Karpas-422 (cell line): ENCODE measurements around the gene OTOP2. TPM values are rescaled to one million over a fixed set of nuclear protein-coding genes. Genes with fewer than 3 reads are reported as not detected.

ENCODE experiments used
- DNase-seq: peaks from one replicate; pipeline ENCODE4 v3.0.0-alpha.2; 2015
- H2AFZ ChIP-seq: fragments of 200-600 bp; sonication (generic); 2 replicates; pipeline ENCODE4 v1.6.1; 2014; ENCODE audit warnings: antibody characterized with exemption, low read length, mixed read lengths
- H3K27ac ChIP-seq: fragments of 200-600 bp; sonication (generic); 2 replicates; pipeline ENCODE4 v1.5.1; 2014; ENCODE audit warnings: mild to moderate bottlenecking, low read length, moderate library complexity
- H3K27me3 ChIP-seq: fragments of 200-600 bp; sonication (generic); 2 replicates; pipeline ENCODE4 v1.6.1; 2014; ENCODE audit warnings: low read length, mixed read lengths
- H3K36me3 ChIP-seq: fragments of 200-600 bp; sonication (generic); 2 replicates; pipeline ENCODE4 v1.6.1; 2014; ENCODE audit warnings: low read length, mixed read lengths; ENCODE audit not compliant: insufficient read depth
- H3K4me1 ChIP-seq: fragments of 200-600 bp; sonication (generic); 2 replicates; pipeline ENCODE4 v1.6.1; 2014; ENCODE audit warnings: mild to moderate bottlenecking, low read length, mixed read lengths
- H3K4me2 ChIP-seq: fragments of 200-600 bp; sonication (generic); 2 replicates; pipeline ENCODE4 v1.6.1; 2014; ENCODE audit warnings: low read length, low read depth, mild to moderate bottlenecking; ENCODE audit not compliant: poor library complexity, severe bottlenecking
- H3K4me3 ChIP-seq: fragments of 200-600 bp; sonication (generic); 2 replicates; pipeline ENCODE4 v1.5.1; 2014; ENCODE audit warnings: mild to moderate bottlenecking, antibody characterized with exemption, low read length, mixed read lengths
- H3K79me2 ChIP-seq: fragments of 200-600 bp; sonication (generic); 2 replicates; pipeline ENCODE4 v1.6.1; 2014; ENCODE audit warnings: mild to moderate bottlenecking, low read length, mixed read lengths
- H3K9ac ChIP-seq: fragments of 200-600 bp; sonication (generic); 2 replicates; pipeline ENCODE4 v1.6.0; 2014; ENCODE audit warnings: low read length
- H3K9me2 ChIP-seq: fragments of 200-600 bp; sonication (generic), shearing (Covaris generic); replicated peaks from 2 replicates; pipeline ENCODE4 v1.6.0; 2014; ENCODE audit warnings: mild to moderate bottlenecking, low read length, moderate library complexity; ENCODE audit not compliant: insufficient read depth
- H3K9me3 ChIP-seq: fragments of 300-700, 200-600 bp; sonication (generic); 2 replicates; pipeline ENCODE4 v1.6.1; 2014; ENCODE audit warnings: low read length, mixed read lengths
- H4K20me1 ChIP-seq: fragments of 200-600 bp; sonication (generic); 2 replicates; pipeline ENCODE4 v1.6.1; 2014; ENCODE audit warnings: mild to moderate bottlenecking, antibody characterized with exemption, low read length, low read depth; ENCODE audit not compliant: insufficient read depth
- total RNA-seq: library from RNA; depleted of rRNA; stranded (reverse); fragments of >200 nt; shearing (Covaris generic); gene quantifications from 2 replicates; pipeline ENCODE4 v1.2.3, GENCODE V29; 2014; ENCODE audit warnings: low replicate concordance

The OTOP2 gene
- total RNA-seq, 1 experiment from 2014 or later = not detected

DNA sequence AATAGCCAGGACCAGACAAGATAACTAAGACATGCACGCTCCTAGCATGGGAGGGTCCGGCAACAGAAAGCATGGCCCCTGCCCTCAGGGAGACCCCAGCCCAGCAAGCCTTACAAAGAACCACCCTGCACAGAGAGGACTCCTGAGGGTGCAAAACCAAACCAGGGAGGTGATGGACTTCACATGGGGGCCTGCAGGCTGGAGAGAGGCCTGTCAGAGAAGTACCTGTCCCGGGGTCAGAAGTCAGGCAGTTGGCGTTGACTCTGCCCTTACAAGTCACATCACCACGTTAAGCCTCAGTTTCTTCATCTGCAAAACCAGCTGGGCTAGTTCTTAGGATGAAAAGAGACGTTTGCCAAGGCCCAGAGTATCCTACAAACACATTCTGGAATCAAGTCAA, 4.7 kb downstream of the OTOP2 start:
- Histone ChIP-seq H3K79me2 (no peaks in the 10 kb centered on the region), H3K4me3 (no peak overlapping the region), H3K9me2 (no peaks in the 10 kb centered on the region), H3K4me2 (no peak overlapping the region), H3K36me3 (no peaks in the 10 kb centered on the region), H3K4me1 (no peaks in the 10 kb centered on the region), H3K9ac (no peak overlapping the region), H3K27me3 (no peaks in the 10 kb centered on the region), H4K20me1 (no peaks in the 10 kb centered on the region), H3K27ac (no peak overlapping the region), H3K9me3 (no peaks in the 10 kb centered on the region), H2AFZ (no peak overlapping the region)
- peak; percentile 26 for DNase-seq

DNA sequence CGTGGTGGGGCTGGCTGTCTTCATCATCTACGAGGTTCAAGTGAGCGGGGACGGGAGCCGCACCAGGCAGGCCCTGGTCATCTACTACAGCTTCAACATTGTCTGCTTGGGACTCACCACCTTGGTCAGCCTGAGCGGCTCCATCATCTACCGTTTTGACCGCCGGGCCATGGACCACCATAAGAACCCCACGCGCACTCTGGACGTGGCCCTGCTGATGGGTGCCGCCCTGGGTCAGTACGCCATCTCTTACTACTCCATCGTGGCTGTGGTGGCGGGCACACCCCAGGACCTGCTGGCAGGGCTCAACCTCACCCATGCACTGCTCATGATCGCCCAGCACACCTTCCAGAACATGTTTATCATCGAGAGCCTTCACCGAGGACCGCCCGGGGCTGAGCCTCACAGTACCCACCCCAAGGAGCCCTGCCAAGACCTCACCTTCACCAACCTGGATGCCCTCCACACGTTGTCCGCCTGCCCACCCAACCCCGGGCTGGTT, 6.5 kb downstream of the OTOP2 start:
- no peaks in the 10 kb centered on the region for H3K4me1 ChIP-seq
- H3K9me2 ChIP-seq = no peaks in the 10 kb centered on the region
- no peaks in the 10 kb centered on the region for H3K27me3 ChIP-seq
- H3K36me3 ChIP-seq = no peaks in the 10 kb centered on the region
- DNase-seq = no peak
- no peaks in the 10 kb centered on the region for H3K9me3 ChIP-seq
- H3K79me2 ChIP-seq = no peaks in the 10 kb centered on the region
- no peak overlapping the region for H3K4me2 ChIP-seq
- H2AFZ ChIP-seq = no peak overlapping the region
- no peak overlapping the region for H3K27ac ChIP-seq
- H3K4me3 ChIP-seq = no peak overlapping the region
- no peak overlapping the region for H3K9ac ChIP-seq
- no peaks in the 10 kb centered on the region for H4K20me1 ChIP-seq

DNA sequence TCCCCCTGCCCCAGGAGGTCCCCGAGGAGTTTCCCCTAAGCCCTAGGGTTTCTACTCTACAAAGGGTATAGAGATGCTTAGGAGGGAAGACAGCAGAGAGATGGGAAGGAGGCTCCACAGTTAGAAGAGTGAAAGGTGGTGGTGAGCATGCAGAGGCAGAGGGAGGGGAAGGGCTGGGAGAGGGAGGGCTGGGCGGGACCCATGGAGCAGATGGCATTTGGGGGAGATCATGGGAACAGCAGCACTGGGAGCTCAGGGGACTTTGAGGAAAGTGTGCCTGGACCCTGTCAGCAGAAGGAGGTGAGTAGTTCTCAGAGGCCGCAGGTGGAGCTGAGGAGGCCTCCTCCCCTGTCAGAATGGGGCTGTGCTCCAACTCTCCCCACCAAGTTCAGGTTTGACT, 11.0 kb downstream of the OTOP2 start:
- no peak overlapping the region for H2AFZ ChIP-seq
- H3K9ac ChIP-seq = no peak overlapping the region
- H3K79me2 ChIP-seq = no peaks in the 10 kb centered on the region
- H4K20me1 ChIP-seq = no peaks in the 10 kb centered on the region
- no peaks in the 10 kb centered on the region for H3K4me1 ChIP-seq
- peak; percentile 40 for DNase-seq
- H3K27me3 ChIP-seq = no peaks in the 10 kb centered on the region
- H3K4me2 ChIP-seq = no peak overlapping the region
- no peak overlapping the region for H3K4me3 ChIP-seq
- no peaks in the 10 kb centered on the region for H3K9me3 ChIP-seq
- no peaks in the 10 kb centered on the region for H3K36me3 ChIP-seq
- H3K27ac ChIP-seq = no peak overlapping the region
- H3K9me2 ChIP-seq = no peaks in the 10 kb centered on the region

DNA sequence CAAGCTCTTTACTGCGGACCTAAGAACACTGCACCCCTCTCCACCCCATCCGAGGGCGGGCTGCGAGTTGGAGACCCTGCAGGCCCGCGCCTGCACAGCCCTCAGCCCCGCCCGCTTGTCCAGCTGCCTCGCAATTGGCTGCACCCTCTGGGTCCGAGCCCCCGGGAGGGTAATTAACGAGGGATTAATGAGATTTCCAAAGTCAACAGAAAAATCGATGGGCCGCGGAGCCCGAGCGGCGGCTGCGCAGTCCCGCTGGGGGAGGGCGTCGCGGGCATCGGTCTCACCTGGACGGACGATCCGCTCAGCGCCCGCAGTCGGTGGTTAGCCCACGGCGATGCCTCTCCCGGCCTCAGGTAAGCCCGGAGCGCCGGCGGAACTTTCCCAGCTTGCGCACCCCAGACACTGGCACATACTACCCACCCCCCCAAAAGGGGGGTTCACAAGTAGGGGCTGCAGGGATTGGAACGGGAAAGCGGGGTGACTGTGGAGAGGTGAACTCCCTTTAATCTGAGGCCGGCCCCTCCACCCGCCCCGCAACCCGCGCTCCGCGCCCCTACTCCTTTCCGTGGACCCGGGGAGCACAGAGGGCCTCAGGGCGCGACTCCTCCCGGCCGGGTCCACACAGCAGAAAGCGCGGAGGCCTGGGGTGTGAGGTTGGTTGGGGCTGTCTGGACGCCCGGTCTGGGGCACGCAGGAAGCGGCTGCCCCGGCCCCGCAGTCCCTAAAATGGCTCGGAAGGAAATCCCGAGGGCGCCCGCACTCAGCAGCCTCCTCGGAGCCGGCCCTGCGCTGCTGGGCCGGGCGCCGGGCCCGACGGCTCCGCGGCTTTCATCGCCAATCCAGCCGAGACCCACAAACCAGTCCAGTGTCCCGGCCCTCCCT, 11.8 kb downstream of the OTOP2 start, which contains the start of gene OTOP3:
Gene OTOP3, plus strand, starts transcription at position 314 of the 885 bp plus-strand sequence. Its CDS starts 24 bp downstream, at position 338.
- H3K4me2 ChIP-seq = no peak within 1 kb of the TSS
- no peaks in the 10 kb centered on the region for H3K9me2 ChIP-seq
- no peak for DNase-seq
- H3K9me3 ChIP-seq = no peaks in the 10 kb centered on the region
- no peak within 1 kb of the TSS for H3K9ac ChIP-seq
- H3K4me3 ChIP-seq = no peak within 1 kb of the TSS
- H4K20me1 ChIP-seq = no peaks in the 10 kb centered on the region
- no peaks in the 10 kb centered on the region for H3K36me3 ChIP-seq
- H3K27me3 ChIP-seq = no peaks in the 10 kb centered on the region
- no peaks in the 10 kb centered on the region for H3K79me2 ChIP-seq
- H3K27ac ChIP-seq = no peak within 1 kb of the TSS
- no peaks in the 10 kb centered on the region for H3K4me1 ChIP-seq
- H2AFZ ChIP-seq = no peak within 1 kb of the TSS

DNA sequence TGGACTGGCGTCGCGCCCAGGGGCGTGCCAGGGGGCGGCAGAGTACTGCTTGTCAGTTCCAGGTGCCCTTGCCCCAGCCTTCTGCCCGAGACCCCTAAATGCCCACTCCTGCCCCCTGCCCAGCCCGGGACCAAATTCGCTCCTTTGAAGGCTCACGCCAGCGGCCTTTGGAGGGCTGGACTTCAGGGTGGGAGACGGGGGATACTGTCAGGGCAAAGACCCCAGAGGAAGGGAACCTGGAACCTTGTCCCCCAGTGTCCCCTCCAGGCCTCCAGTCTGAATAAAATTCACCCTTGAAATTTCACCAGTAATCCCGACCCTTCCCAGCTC, 12.4 kb downstream of the OTOP2 start:
- H3K27ac ChIP-seq = no peak overlapping the region
- no peak overlapping the region for H2AFZ ChIP-seq
- H3K9ac ChIP-seq = no peak overlapping the region
- H3K79me2 ChIP-seq = no peaks in the 10 kb centered on the region
- DNase-seq = no peak
- no peaks in the 10 kb centered on the region for H3K36me3 ChIP-seq
- no peaks in the 10 kb centered on the region for H3K27me3 ChIP-seq
- no peaks in the 10 kb centered on the region for H4K20me1 ChIP-seq
- no peaks in the 10 kb centered on the region for H3K4me1 ChIP-seq
- H3K9me3 ChIP-seq = no peaks in the 10 kb centered on the region
- H3K4me2 ChIP-seq = no peak overlapping the region
- no peak overlapping the region for H3K4me3 ChIP-seq
- H3K9me2 ChIP-seq = no peaks in the 10 kb centered on the region

DNA sequence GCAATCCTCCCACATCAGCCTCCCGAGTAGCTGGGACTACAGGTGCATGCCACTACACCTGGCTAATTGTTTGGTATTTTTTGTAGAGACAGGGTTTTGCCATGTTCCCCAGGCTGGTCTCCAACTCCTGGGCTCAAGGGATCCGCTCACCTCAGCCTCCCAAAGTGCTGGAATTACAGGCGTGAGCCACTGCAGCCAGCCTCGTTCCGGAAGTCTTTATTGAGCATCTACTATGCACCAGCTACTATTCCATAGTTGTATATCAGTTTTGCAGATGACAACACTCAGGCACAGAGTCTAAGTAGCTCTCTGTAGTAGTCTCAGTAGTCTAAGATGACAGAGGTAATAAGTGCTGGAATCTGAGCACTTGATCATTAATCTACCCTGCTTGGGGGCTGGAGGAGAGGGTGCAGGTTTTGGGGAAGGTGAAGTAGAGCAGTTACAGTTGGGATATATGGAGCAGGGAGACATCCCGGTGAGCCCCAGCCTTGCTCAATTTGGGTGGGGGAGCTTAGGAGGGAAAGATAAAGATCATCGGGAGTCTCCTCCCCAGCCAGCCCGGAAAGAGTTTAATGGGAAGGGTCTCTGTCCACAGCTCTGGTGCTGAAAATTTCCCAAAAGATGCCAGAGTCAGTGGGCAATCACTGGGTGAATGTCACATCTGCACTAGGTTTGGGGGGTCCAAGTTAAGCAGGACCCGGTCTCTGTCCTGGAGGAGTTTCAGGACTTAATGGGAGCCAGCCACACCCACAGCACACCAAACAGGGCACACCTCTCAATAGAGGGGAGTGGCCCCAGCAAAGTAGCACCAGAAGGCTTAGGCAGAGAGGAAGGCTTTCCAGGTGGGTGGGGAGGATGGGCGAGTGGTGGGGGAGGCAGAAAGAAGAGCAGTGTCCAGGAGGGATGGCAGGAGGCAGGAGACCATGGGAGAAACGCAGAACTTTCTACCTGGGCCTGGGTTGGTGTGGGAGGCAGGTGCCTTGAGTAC, 13.3 kb downstream of the OTOP2 start:
- Histone ChIP-seq H3K9me2 (no peaks in the 10 kb centered on the region), H3K4me2 (no peak overlapping the region), H3K36me3 (no peaks in the 10 kb centered on the region), H3K4me3 (no peak overlapping the region), H3K27me3 (no peaks in the 10 kb centered on the region), H3K9me3 (no peaks in the 10 kb centered on the region), H4K20me1 (no peaks in the 10 kb centered on the region), H3K27ac (no peak overlapping the region), H3K9ac (no peak overlapping the region), H2AFZ (no peak overlapping the region), H3K4me1 (no peaks in the 10 kb centered on the region), H3K79me2 (no peaks in the 10 kb centered on the region)
- DNase-seq = no peak

DNA sequence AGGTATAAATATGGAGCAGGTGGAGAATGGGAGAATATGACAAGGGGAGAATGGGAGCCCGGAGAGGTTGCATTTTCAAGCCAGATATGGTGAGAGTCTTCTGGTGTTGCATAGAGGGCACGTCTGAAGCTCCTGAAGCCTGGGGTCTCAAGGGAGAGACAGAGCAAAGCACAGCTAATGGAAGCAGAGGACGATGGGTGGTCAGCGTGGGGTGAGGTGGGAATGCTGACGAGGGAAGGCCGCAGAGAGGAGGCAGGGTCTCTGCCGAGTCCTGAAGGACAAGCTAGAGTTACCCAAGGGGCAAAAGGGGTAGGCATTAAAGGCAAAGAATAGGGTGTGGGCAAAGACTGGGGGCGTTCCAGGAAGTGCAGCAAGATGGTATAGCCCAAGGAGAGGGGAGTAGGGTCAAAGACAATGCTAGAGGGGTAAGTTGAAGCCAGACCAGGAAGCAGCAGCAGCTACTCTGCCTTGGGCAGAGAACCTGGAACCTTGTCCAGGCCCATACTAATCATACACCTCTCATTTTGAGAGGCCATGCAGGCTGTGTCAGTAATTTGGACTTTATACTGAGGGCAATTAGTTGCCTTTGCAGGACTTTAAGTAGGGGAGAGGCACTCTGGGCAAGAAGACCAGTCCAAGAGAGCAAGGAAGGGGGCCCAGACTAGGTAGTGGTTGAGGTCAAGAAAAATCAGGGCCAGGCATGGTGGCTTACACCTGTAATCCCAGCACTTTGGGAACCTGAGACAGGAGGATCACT, 14.3 kb downstream of the OTOP2 start:
- H3K27ac ChIP-seq = no peak overlapping the region
- no peaks in the 10 kb centered on the region for H3K36me3 ChIP-seq
- no peak overlapping the region for H3K4me2 ChIP-seq
- H3K27me3 ChIP-seq = no peaks in the 10 kb centered on the region
- H3K79me2 ChIP-seq = no peaks in the 10 kb centered on the region
- H2AFZ ChIP-seq = no peak overlapping the region
- no peaks in the 10 kb centered on the region for H3K9me3 ChIP-seq
- no peaks in the 10 kb centered on the region for H3K9me2 ChIP-seq
- no peak overlapping the region for H3K4me3 ChIP-seq
- no peak overlapping the region for H3K9ac ChIP-seq
- no peaks in the 10 kb centered on the region for H3K4me1 ChIP-seq
- no peaks in the 10 kb centered on the region for H4K20me1 ChIP-seq
- DNase-seq = no peak
